HG02870 (cell line): ENCODE measurements around the gene MGAT4B.

ENCODE experiments used
- ATAC-seq: cut with Tn5 transposase; IDR thresholded peaks from one replicate; pipeline ENCODE4 v1.9.1; 2021; ENCODE audit warnings: mild to moderate bottlenecking, moderate library complexity; ENCODE audit not compliant: unreplicated experiment

The MGAT4B gene

GRCh38 chr5:179749857-179750508 lies 56.7 kb downstream of the MGAT4B start:
- ATAC-seq, result no peak

DNA sequence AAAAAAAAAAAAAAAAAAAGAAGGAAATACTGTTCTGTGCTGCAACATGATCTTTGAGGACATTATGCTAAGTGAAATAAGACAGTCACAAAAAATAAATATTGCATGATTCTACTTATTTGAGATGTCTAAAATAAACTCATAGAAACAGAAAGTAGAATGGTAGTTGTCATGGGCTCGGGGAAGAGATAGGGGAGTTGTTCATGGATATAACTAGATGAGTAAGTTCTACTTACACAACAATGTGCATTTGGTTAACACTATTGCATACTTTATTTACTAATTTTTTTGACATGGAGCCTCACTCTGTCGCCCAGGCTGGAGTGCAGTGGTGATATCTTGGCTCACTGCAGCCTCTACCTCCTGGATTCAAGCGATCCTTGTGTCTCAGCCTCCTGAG lies 58.9 kb downstream of the MGAT4B start:
- ATAC-seq, result no peak
